RWPE2 (cell line): ENCODE results near the gene DDX25.

Experiments used
- ATAC-seq: fragments of 200-7000 bp; cut with Tn5 transposase; 3 replicates; pipeline ENCODE4 v1.9.1; 2021; ENCODE audit warnings: low read depth
- DNase-seq: peaks from one replicate; pipeline ENCODE4 v3.0.0-alpha.2; 2020; ENCODE audit warnings: low spot score
- H3K27ac ChIP-seq: fragments of 450-650 bp; 2 replicates; pipeline ENCODE4 v1.5.1; 2017; ENCODE audit warnings: mild to moderate bottlenecking; ENCODE audit not compliant: poor library complexity, severe bottlenecking
- H3K27me3 ChIP-seq: fragments of 250-450 bp; sonication (Bioruptor Pico); 2 replicates; pipeline ENCODE4 v1.5.1; 2021; ENCODE audit warnings: mild to moderate bottlenecking, moderate library complexity; ENCODE audit not compliant: insufficient read depth, poor library complexity, severe bottlenecking
- H3K36me3 ChIP-seq: fragments of 250-450 bp; sonication (Bioruptor Pico); 2 replicates; pipeline ENCODE4 v1.5.1; 2020; ENCODE audit warnings: low read depth, mild to moderate bottlenecking, moderate library complexity
- H3K4me1 ChIP-seq: fragments of 250-450 bp; sonication (Bioruptor Pico); 2 replicates; pipeline ENCODE4 v1.5.1; 2021; ENCODE audit warnings: mild to moderate bottlenecking, moderate library complexity; ENCODE audit not compliant: insufficient read depth, poor library complexity, severe bottlenecking
- H3K4me3 ChIP-seq: fragments of 250-450 bp; sonication (Bioruptor Pico); 2 replicates; pipeline ENCODE4 v1.5.1; 2021; ENCODE audit warnings: mild to moderate bottlenecking, moderate library complexity; ENCODE audit not compliant: severe bottlenecking
- H3K9me3 ChIP-seq: fragments of 250-450 bp; sonication (Bioruptor Pico); 2 replicates; pipeline ENCODE4 v1.5.1; 2021; ENCODE audit warnings: mild to moderate bottlenecking, moderate library complexity; ENCODE audit not compliant: severe bottlenecking
- TF ChIP-seq, protein P1 (sequence below): fragments of 450-650 bp; IDR thresholded peaks from one replicate; pipeline ENCODE4 v1.5.1; 2017; ENCODE audit warnings: mild to moderate bottlenecking, moderate library complexity; ENCODE audit not compliant: poor library complexity, severe bottlenecking

DDX25 gene

DNA sequence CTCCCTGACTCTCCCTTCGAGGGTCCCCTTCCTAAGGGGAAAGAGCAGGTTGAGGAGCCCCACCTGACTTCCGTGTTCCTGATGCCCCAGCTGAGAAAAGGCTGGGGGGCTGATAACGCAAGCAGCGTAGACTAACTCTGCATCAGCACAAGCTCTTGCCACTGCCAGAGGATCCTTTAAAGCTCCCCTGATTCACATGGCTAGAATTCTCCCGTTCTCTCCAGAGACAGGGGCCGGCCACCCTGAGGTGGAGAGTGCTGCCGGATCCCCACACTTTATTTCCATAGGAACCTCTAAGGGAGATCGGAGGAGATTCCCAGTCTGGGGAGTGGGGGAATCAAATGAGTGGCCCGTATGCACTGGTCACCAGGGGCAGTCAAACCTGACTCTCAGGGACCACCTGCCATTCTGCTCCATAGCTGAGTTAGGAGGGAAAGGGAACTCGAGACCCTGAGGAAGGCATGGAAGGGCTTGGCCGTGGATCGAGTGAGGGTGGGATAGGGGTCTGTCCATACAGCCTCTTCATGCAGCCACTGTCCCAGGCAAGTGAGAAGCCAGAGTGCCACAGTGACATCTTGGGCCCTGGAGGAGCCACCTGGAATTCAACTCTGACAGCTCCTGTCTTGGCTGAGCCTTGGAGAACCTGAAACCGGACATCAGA is 40.2 kb downstream of the DDX25 start:
- H3K27ac ChIP-seq, result no peak overlapping the region
- no peak for DNase-seq
- H3K27me3 ChIP-seq, result no peaks in the 10 kb centered on the region
- no peaks in the 10 kb centered on the region for H3K9me3 ChIP-seq
- H3K36me3 ChIP-seq, result no peaks in the 10 kb centered on the region
- no peak overlapping the region for H3K4me3 ChIP-seq
- no peaks in the 10 kb centered on the region for H3K4me1 ChIP-seq
- no peak for ATAC-seq
- TF ChIP-seq, protein P1, sequence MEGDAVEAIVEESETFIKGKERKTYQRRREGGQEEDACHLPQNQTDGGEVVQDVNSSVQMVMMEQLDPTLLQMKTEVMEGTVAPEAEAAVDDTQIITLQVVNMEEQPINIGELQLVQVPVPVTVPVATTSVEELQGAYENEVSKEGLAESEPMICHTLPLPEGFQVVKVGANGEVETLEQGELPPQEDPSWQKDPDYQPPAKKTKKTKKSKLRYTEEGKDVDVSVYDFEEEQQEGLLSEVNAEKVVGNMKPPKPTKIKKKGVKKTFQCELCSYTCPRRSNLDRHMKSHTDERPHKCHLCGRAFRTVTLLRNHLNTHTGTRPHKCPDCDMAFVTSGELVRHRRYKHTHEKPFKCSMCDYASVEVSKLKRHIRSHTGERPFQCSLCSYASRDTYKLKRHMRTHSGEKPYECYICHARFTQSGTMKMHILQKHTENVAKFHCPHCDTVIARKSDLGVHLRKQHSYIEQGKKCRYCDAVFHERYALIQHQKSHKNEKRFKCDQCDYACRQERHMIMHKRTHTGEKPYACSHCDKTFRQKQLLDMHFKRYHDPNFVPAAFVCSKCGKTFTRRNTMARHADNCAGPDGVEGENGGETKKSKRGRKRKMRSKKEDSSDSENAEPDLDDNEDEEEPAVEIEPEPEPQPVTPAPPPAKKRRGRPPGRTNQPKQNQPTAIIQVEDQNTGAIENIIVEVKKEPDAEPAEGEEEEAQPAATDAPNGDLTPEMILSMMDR, result no peak

DNA sequence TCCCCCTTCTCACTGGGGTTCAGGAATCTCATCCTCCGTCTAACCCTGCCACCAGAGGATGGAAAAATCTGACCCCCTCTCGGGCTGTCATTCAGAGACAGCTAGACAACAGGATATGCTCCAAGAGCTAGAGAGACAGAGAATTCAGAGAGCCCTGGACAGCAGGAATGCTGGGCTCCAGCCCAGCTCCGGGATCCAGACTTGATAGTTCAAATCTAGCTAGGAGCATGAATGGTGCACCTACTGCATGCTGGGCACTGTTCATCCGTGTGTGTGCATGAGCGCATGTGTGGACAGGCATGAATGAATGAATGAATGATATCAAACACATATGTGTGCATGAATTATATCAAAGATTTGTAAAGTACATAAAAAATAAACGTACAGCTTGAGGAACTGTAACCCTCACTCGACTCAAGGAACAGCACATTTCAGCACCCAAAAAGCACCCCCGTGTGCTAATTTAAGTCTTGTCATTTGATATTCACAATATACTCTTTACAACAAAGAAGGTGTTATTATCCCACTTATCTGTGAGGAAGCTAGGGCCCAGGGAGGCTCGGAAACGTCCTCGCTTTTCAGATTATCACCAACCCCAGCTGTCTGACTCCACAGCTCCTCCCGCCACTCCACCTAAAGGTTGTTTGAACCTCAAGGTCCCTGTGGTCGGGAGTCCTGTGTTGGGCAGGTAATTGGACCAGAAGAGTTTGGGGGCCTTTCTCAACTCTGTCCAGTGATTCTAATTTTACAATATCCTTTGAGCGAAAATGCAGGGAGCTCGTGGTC is 40.9 kb downstream of the DDX25 start:
- DNase-seq, result no peak
- H3K4me3 ChIP-seq, result no peak overlapping the region
- no peak overlapping the region for H3K27ac ChIP-seq
- no peaks in the 10 kb centered on the region for H3K27me3 ChIP-seq
- TF ChIP-seq, protein P1, result no peak
- H3K9me3 ChIP-seq, result no peaks in the 10 kb centered on the region
- no peaks in the 10 kb centered on the region for H3K36me3 ChIP-seq
- no peak for ATAC-seq
- no peaks in the 10 kb centered on the region for H3K4me1 ChIP-seq

DNA sequence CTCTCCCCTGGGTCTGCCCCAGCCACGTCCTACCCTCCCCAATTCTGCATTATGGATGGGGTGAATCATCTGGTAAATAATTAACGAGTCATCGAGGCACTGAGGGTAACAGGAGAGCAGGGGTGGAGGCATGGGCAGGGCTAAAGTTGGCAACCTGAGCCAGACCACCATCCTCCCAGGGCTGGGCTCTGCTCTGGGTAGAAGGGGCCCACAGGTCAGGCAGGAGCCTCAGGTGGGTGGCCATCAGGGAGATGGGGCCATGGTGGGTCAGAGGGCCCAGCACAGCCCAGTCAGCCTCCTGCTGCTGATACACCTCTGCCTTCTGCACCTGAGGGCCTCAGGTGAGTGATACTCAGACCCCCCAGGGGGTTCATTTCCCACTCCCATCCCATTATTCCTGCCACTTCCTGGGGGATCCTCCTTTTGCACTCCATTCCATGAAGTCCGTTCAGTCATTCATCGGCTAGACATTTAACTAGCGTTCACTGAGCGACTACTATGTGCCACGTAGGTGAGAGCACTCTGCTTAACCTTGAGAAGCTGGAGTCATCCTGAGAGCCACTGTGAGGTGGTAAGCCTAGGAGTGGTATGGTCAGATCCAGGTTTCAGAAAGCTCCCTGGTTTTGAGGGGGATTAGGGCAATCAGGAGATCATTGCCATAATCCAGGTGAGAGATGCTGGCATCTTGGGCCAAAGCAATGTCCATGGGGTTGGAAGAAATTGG is 41.7 kb downstream of the DDX25 start, which contains the start of gene VSIG10L2:
Gene VSIG10L2 (plus strand): TSS at position 248 of the 724 bp plus-strand sequence. CDS start 12 bp downstream, at position 260.
- TF ChIP-seq, protein P1, result no peak
- ATAC-seq, result no peak
- no peak within 1 kb of the TSS for H3K4me3 ChIP-seq
- DNase-seq, result no peak
- no peak within 1 kb of the TSS for H3K27ac ChIP-seq
- H3K27me3 ChIP-seq, result no peaks in the 10 kb centered on the region
- no peaks in the 10 kb centered on the region for H3K4me1 ChIP-seq
- H3K36me3 ChIP-seq, result no peaks in the 10 kb centered on the region
- H3K9me3 ChIP-seq, result no peaks in the 10 kb centered on the region

GRCh38 chr11:125946712-125947418 is 42.6 kb downstream of the DDX25 start:
- DNase-seq (no peak), ATAC-seq (no peak)
- Histone ChIP-seq H3K4me3 (no peak overlapping the region), H3K36me3 (no peaks in the 10 kb centered on the region), H3K27ac (no peak overlapping the region), H3K4me1 (no peaks in the 10 kb centered on the region), H3K9me3 (no peaks in the 10 kb centered on the region), H3K27me3 (no peaks in the 10 kb centered on the region)
- TF ChIP-seq, protein P1, result no peak
